HepG2 (cell line): ENCODE data around the gene NFATC2. TPM values are rescaled to one million over a fixed set of nuclear protein-coding genes. Genes with fewer than 3 reads are reported as not detected.

Experiments used
- CHD2 ChIP-seq: IDR thresholded peaks from 2 replicates; pipeline ENCODE4 v1.6.1; 2011; ENCODE audit warnings: low read depth, low read length, improper control_type of control experiment
- NFRKB ChIP-seq: fragments of 450-650 bp; IDR thresholded peaks from 2 replicates; pipeline ENCODE4 v1.6.1; 2017
- SNRNP70 ChIP-seq: fragments of 200-400 bp; formaldehyde crosslinking; IDR thresholded peaks from 2 replicates; pipeline ENCODE4 v1.6.1; 2017; ENCODE audit warnings: mild to moderate bottlenecking, low read depth, low read length, moderate library complexity
- SP2 ChIP-seq: sonication (generic); formaldehyde crosslinking; IDR thresholded peaks from 2 replicates; pipeline ENCODE4 v1.5.1; 2020; ENCODE audit warnings: mild to moderate bottlenecking, missing genetic modification reagents
- TBX3 ChIP-seq: fragments of 450-650 bp; IDR thresholded peaks from 2 replicates; pipeline ENCODE4 v1.6.1; 2017; ENCODE audit warnings: antibody characterized with exemption, mild to moderate bottlenecking, inconsistent platforms, borderline replicate concordance
- polyA plus RNA-seq, 8 experiments: library from polyadenylated mRNA; depleted of rRNA in 3 of 8; stranded (reverse) in 7 of 8; unstranded in 1 of 8; fragments of >200 nt; fragmentation: Illumina TruSeq in 4 of 8; extraction: Trizol in 4 of 8; gene quantifications; 2 replicates each; pipeline versions ENCODE4 v1.2.1 to v1.2.3, GENCODE V29; 2011 to 2016; ENCODE audit warnings: low read depth in 4 of 8, missing spikeins in 1 of 8, mixed read lengths in 1 of 8; ENCODE audit not compliant: insufficient read depth in 1 of 8
- total RNA-seq, 5 experiments: library from RNA; depleted of rRNA; stranded (reverse); fragments of >200 nt; fragmentation: Illumina TruSeq; extraction: Trizol; gene quantifications; 2 replicates each; pipeline ENCODE4 v1.2.3, GENCODE V29; 2016; ENCODE audit warnings: low read depth in 1 of 5
- TF ChIP-seq, protein P1 (sequence below): sonication (generic); formaldehyde crosslinking; IDR thresholded peaks from 2 replicates; pipeline ENCODE4; 2020; ENCODE audit warnings: missing genetic modification reagents, mild to moderate bottlenecking, borderline replicate concordance
- TF ChIP-seq, protein P2 (sequence below): sonication (generic); formaldehyde crosslinking; IDR thresholded peaks from 2 replicates; pipeline ENCODE4 v1.5.1; 2020; ENCODE audit warnings: missing genetic modification reagents, mild to moderate bottlenecking, borderline replicate concordance
- TF ChIP-seq, protein P3 (sequence below): sonication (generic); formaldehyde crosslinking; IDR thresholded peaks from 2 replicates; pipeline ENCODE4 v1.8.1; 2023; ENCODE audit warnings: mild to moderate bottlenecking, inconsistent platforms, moderate library complexity, missing genetic modification reagents, borderline replicate concordance
- TF ChIP-seq, protein P4 (sequence below): sonication (generic); formaldehyde crosslinking; conservative IDR thresholded peaks from 2 replicates; pipeline ENCODE4 v1.4.0; 2020; ENCODE audit warnings: missing genetic modification reagents
- TF ChIP-seq, protein P5 (sequence below): sonication (generic); formaldehyde crosslinking; IDR thresholded peaks from 2 replicates; pipeline ENCODE4 v1.4.0; 2020; ENCODE audit warnings: missing genetic modification reagents

The NFATC2 gene
- total and polyA plus RNA-seq, 2 of the 13 experiments (the other 11 are each of a cell fraction or from before 2014, with no cell fraction given): 1.9 to 3.3 TPM

DNA sequence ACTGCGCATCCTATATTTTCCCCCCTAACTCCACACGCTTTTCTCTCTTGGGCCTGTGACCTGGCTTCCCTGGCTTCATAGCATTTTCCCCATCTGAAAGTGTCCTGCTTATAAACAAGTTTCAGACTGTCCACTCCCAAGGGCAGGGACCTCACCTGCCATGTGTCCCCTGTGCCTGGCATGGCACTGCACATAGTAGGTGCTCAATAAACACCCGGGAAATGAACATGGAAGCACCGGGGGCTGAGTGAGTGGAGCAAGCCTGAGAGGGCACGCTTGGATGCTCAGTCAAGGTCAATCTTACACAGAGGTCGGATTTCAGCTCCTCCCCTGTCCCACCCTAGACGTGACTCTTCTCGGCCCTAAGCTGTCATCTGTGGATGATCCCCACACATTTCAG is 96.9 kb downstream of the NFATC2 start (continued):
- TF ChIP-seq, protein P1, sequence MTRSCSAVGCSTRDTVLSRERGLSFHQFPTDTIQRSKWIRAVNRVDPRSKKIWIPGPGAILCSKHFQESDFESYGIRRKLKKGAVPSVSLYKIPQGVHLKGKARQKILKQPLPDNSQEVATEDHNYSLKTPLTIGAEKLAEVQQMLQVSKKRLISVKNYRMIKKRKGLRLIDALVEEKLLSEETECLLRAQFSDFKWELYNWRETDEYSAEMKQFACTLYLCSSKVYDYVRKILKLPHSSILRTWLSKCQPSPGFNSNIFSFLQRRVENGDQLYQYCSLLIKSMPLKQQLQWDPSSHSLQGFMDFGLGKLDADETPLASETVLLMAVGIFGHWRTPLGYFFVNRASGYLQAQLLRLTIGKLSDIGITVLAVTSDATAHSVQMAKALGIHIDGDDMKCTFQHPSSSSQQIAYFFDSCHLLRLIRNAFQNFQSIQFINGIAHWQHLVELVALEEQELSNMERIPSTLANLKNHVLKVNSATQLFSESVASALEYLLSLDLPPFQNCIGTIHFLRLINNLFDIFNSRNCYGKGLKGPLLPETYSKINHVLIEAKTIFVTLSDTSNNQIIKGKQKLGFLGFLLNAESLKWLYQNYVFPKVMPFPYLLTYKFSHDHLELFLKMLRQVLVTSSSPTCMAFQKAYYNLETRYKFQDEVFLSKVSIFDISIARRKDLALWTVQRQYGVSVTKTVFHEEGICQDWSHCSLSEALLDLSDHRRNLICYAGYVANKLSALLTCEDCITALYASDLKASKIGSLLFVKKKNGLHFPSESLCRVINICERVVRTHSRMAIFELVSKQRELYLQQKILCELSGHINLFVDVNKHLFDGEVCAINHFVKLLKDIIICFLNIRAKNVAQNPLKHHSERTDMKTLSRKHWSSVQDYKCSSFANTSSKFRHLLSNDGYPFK (CRISPR knock-in tag): no peak
- TF ChIP-seq TBX3 (no peak), SNRNP70 (no peak), NFRKB (no peak), SP2 (CRISPR knock-in tag) (no peak), CHD2 (no peak)
- TF ChIP-seq, protein P2, sequence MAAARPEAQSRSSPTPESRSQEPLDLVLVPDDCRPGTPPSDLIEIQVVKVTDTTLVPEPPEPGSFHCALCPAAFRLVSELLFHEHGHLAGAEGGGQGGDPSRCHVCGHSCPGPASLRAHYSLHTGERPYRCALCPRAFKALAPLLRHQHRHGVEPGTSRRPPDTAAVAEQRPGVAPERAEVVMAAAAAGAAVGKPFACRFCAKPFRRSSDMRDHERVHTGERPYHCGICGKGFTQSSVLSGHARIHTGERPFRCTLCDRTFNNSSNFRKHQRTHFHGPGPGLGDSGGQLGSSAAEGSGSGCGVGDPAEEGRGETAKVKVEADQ: no peak
- TF ChIP-seq, protein P3, sequence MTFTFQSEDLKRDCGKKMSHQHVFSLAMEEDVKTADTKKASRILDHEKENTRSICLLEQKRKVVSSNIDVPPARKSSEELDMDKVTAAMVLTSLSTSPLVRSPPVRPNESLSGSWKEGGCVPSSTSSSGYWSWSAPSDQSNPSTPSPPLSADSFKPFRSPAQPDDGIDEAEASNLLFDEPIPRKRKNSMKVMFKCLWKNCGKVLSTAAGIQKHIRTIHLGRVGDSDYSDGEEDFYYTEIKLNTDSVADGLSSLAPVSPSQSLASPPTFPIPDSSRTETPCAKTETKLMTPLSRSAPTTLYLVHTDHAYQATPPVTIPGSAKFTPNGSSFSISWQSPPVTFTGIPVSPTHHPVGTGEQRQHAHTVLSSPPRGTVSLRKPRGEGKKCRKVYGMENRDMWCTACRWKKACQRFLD: no peak
- TF ChIP-seq, protein P4, sequence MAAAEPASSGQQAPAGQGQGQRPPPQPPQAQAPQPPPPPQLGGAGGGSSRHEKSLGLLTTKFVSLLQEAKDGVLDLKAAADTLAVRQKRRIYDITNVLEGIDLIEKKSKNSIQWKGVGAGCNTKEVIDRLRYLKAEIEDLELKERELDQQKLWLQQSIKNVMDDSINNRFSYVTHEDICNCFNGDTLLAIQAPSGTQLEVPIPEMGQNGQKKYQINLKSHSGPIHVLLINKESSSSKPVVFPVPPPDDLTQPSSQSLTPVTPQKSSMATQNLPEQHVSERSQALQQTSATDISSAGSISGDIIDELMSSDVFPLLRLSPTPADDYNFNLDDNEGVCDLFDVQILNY: no peak
- TF ChIP-seq, protein P5, sequence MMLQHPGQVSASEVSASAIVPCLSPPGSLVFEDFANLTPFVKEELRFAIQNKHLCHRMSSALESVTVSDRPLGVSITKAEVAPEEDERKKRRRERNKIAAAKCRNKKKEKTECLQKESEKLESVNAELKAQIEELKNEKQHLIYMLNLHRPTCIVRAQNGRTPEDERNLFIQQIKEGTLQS (CRISPR knock-in tag): no peak
